Measurements from ENCODE around the gene BUD23.

BUD23 gene

DNA sequence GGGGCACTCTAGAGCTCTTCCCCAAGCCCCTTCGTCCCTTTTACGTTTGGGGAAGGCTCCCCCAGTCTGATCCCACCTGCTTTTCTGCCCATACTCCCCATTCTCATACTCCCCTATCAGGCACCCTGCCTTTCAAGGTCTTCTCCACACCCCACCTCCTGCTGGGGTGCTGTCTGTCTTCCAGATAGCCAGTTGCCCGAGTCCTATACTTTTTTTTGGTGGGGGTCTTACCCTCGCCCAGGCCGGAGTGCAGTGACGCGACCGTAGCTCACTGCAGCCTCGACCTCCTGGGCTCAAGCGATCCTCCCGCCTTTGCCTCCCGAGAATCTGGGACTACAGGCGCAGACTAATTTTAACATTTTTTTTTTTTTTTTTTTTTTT lies 56.0 kb downstream of the BUD23 start:
- TF ChIP-seq, protein P1, sequence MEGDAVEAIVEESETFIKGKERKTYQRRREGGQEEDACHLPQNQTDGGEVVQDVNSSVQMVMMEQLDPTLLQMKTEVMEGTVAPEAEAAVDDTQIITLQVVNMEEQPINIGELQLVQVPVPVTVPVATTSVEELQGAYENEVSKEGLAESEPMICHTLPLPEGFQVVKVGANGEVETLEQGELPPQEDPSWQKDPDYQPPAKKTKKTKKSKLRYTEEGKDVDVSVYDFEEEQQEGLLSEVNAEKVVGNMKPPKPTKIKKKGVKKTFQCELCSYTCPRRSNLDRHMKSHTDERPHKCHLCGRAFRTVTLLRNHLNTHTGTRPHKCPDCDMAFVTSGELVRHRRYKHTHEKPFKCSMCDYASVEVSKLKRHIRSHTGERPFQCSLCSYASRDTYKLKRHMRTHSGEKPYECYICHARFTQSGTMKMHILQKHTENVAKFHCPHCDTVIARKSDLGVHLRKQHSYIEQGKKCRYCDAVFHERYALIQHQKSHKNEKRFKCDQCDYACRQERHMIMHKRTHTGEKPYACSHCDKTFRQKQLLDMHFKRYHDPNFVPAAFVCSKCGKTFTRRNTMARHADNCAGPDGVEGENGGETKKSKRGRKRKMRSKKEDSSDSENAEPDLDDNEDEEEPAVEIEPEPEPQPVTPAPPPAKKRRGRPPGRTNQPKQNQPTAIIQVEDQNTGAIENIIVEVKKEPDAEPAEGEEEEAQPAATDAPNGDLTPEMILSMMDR (conservative IDR thresholded peaks at IDR 0.05) = no peak
- H3K27ac ChIP-seq = peak overlapping the region; percentile 99

DNA sequence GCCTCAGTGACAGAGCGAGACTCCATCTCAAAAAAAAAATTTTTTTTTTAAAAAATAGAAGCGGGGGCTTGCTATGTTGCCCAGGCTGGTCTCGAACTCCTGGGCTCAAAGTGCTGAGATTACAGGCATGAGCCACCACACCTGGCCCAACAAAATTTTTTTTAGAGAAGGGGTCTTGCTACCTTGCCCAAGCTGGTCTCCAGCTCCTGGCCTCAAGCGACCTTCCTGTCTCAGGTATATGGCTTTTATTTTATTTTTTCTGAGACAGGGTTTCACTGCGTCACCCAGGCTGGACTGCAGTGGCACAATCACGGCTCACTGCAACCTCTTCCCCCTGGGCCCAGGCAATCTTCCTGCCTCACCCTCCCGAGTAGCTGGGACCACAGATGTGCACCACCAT lies 56.8 kb downstream of the BUD23 start:
- peak overlapping the region; percentile 99 for H3K27ac ChIP-seq
- TF ChIP-seq, protein P1 (conservative IDR thresholded peaks at IDR 0.05) = no peak

DNA sequence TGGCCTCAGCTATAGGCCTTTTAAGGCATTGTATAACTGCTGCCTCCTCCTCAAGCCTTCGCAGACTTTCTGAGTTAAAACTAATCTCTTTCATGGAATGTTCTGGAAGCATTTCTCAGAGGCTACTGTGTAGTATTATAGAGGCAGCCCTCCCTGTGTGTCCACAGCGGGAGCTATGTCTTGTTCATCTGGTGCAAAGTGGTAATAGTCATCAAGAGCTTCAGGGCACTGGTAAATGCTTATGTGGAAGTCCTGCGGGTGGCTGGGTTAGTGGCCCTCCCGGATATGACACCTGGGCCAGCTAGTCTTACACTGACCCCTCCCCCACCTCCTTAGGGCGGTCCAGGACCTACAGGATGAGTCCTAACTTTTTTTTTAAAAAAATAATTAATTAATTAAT lies 57.4 kb downstream of the BUD23 start:
- TF ChIP-seq, protein P1 (conservative IDR thresholded peaks at IDR 0.05) = no peak
- peak overlapping the region; percentile 99 for H3K27ac ChIP-seq

DNA sequence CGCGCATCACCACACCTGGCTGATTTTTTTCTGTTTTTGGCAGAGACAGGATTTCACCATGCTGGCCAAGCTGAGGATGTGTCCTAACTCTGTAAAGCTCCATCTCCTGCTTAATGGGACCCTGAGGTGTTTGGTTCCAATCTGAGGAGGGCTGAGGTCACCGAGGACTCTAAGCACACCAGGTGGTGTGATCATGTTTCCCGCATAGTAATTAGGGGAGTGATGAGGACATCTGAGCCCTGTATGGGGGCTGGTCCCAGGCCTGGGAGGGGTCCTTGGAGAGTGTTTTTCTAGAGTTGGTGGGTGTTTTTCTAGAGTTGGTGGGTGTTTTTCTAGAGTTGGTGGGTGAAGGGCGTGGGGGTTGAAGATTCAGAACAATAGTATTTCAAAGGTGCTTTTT lies 58.2 kb downstream of the BUD23 start:
- TF ChIP-seq, protein P1 (conservative IDR thresholded peaks at IDR 0.05) = no peak
- peak overlapping the region; percentile 99 for H3K27ac ChIP-seq

DNA sequence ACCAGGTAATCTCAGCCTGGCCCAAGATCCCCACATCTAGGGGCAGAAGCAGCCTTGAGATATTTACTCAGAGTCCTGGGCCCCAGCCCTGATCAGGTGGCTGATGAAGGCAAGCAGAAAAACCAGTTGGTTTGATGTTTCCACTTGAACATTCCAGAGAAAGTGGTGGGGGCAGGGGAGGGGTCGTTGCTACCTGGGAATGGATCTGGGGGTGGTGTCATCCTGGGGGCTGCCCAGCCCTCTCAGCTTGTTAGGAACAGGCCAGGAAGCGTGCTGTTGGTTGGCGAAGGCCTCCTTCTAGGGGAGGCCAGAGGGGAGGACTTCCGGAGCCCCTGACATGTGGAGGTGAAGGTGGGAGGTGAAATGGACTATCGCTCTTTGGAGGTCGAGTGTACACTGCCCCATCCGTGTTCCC lies 58.9 kb downstream of the BUD23 start:
- TF ChIP-seq, protein P1 (conservative IDR thresholded peaks at IDR 0.05) = no peak
- H3K27ac ChIP-seq = peak overlapping the region; percentile 99

DNA sequence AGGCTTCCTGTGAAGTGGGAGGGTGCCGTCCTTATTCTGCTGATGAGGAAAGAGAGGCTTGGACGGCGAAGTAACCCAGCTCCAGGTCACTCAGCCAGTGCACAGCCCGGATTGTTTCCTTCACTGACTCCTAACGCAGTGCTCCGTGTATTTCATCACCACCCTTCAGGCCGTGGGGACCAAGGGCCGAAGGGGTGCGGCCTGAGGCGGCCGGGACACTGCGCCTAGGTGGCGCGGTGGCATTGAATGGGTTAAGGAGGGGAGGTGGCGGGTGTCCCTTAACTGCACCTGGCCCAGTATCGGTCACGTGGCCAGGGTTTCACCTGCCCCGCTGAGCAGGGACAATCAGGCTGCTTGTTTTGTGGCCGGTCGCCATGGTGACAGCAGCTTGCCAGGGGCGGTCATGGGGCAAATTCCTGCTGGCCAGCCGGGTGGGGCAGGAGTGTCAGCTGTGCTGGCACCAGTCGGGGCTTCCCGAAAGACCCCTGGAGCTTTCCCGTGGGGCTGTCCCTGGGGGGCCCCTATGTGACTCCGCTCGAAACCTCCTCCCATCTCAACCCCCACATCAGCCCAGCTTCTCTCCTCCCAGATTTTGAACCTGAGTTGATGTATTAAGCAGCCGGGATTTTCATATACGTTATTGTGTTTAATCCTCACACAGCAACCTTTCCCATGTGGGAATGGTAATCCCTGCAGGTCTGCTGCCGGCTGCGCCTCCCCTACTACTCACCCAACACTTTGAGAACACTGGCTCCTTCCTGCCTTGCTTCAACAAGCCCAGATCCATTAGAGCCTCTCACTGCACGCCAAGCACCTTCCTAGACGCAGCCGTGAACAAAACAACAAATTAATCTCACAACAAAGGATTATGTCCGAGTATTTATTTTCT lies 59.6 kb downstream of the BUD23 start:
- TF ChIP-seq, protein P1 (conservative IDR thresholded peaks at IDR 0.05) = no peak
- H3K27ac ChIP-seq = peak overlapping the region; percentile 99

DNA sequence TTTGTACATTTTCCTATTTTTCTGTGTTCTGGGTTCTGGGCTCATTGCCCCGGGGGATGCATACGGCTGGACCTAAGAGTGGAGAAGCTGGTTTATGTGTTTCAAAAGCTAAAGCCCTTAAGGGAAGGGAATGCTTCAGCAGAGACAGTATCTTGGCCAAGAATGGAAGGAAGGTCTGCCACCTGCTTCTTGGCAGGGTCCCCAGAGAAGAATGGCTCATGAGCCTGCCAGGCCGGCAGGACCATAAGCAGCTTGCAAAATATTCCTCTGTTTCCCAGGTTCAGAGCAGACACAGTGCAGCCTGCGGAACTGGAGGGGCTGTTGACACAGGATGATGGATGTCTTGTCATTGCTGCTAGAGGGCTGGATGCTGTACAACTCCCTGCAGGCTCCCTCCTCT lies 63.0 kb downstream of the BUD23 start:
- peak overlapping the region; percentile 99 for H3K27ac ChIP-seq
- TF ChIP-seq, protein P1 (conservative IDR thresholded peaks at IDR 0.05) = no peak

All from VCaP (cell line).